Neuron (in vitro differentiated cells): Measurements from ENCODE around the gene SMU1.
A peak's percentile ranks its signal among the peaks of the same experiment; 100 is the strongest.

Experiments used
- H2AFZ ChIP-seq: one replicate; pipeline ENCODE4 v1.6.1; 2013; ENCODE audit warnings: low read depth, mild to moderate bottlenecking, inconsistent platforms, low read length, moderate library complexity
- H3K27me3 ChIP-seq: one replicate; pipeline ENCODE4 v1.6.1; 2013; ENCODE audit warnings: low read length; ENCODE audit not compliant: insufficient read depth
- H3K36me3 ChIP-seq: one replicate; pipeline ENCODE4 v1.6.1; 2013; ENCODE audit warnings: low read length; ENCODE audit not compliant: insufficient read depth
- H3K4me1 ChIP-seq: one replicate; pipeline ENCODE4 v1.6.1; 2013; ENCODE audit warnings: low read length; ENCODE audit not compliant: insufficient read depth
- H3K4me3 ChIP-seq: 2 replicates; pipeline ENCODE4 v1.5.1; 2013; ENCODE audit warnings: mild to moderate bottlenecking, low read length, moderate library complexity
- H3K9me3 ChIP-seq: one replicate; pipeline ENCODE4 v1.6.1; 2013; ENCODE audit warnings: low read length

SMU1 gene

GRCh38 chr9:33051144-33051543 is 25.3 kb downstream of the SMU1 start:
- H3K36me3 ChIP-seq, result peaks cover 65% of the 10 kb centered on the region
- no peaks in the 10 kb centered on the region for H3K4me1 ChIP-seq
- H3K9me3 ChIP-seq, result no peaks in the 10 kb centered on the region
- no peak overlapping the region for H3K4me3 ChIP-seq
- no peak overlapping the region for H2AFZ ChIP-seq
- H3K27me3 ChIP-seq, result no peaks in the 10 kb centered on the region

GRCh38 chr9:33049680-33050361 is 26.7 kb downstream of the SMU1 start:
- H3K4me3 ChIP-seq, result no peak overlapping the region
- peaks cover 62% of the 10 kb centered on the region for H3K36me3 ChIP-seq
- H3K4me1 ChIP-seq, result no peaks in the 10 kb centered on the region
- no peak overlapping the region for H2AFZ ChIP-seq
- H3K9me3 ChIP-seq, result no peaks in the 10 kb centered on the region
- H3K27me3 ChIP-seq, result no peaks in the 10 kb centered on the region

GRCh38 chr9:33048054-33048465 is 28.4 kb downstream of the SMU1 start:
- Histone ChIP-seq H3K9me3 (no peaks in the 10 kb centered on the region), H3K4me1 (no peaks in the 10 kb centered on the region), H3K36me3 (peaks cover 61% of the 10 kb centered on the region), H3K4me3 (no peak overlapping the region), H3K27me3 (no peaks in the 10 kb centered on the region), H2AFZ (no peak overlapping the region)

- no peak overlapping the region for H2AFZ ChIP-seq
- peaks cover 46% of the 10 kb centered on the region for H3K36me3 ChIP-seq
- H3K4me3 ChIP-seq, result no peak overlapping the region
- no peaks in the 10 kb centered on the region for H3K4me1 ChIP-seq
- H3K27me3 ChIP-seq, result no peaks in the 10 kb centered on the region
- no peaks in the 10 kb centered on the region for H3K9me3 ChIP-seq
Measured at GRCh38 chr9:33046061-33046460, 30.4 kb downstream of the SMU1 start.

GRCh38 chr9:33044677-33045282 is 31.7 kb downstream of the SMU1 start:
- no peaks in the 10 kb centered on the region for H3K4me1 ChIP-seq
- H3K9me3 ChIP-seq, result no peaks in the 10 kb centered on the region
- peaks cover 53% of the 10 kb centered on the region for H3K36me3 ChIP-seq
- no peak overlapping the region for H2AFZ ChIP-seq
- no peak overlapping the region for H3K4me3 ChIP-seq
- H3K27me3 ChIP-seq, result no peaks in the 10 kb centered on the region

GRCh38 chr9:33044162-33044673 is 32.3 kb downstream of the SMU1 start:
- Histone ChIP-seq H2AFZ (no peak overlapping the region), H3K36me3 (peaks cover 55% of the 10 kb centered on the region), H3K27me3 (no peaks in the 10 kb centered on the region), H3K4me1 (no peaks in the 10 kb centered on the region), H3K4me3 (peak overlapping the region; percentile 6), H3K9me3 (no peaks in the 10 kb centered on the region)

GRCh38 chr9:33043671-33044070 is 32.8 kb downstream of the SMU1 start:
- H3K9me3 ChIP-seq, result no peaks in the 10 kb centered on the region
- no peak overlapping the region for H2AFZ ChIP-seq
- no peaks in the 10 kb centered on the region for H3K4me1 ChIP-seq
- H3K36me3 ChIP-seq, result peaks cover 56% of the 10 kb centered on the region
- H3K27me3 ChIP-seq, result no peaks in the 10 kb centered on the region
- H3K4me3 ChIP-seq, result no peak overlapping the region

GRCh38 chr9:33042473-33042872 is 34.0 kb downstream of the SMU1 start:
- Histone ChIP-seq H3K36me3 (peaks cover 60% of the 10 kb centered on the region), H3K9me3 (no peaks in the 10 kb centered on the region), H3K27me3 (no peaks in the 10 kb centered on the region), H3K4me3 (no peak overlapping the region), H3K4me1 (no peaks in the 10 kb centered on the region), H2AFZ (no peak overlapping the region)

- peaks cover 64% of the 10 kb centered on the region for H3K36me3 ChIP-seq
- H3K27me3 ChIP-seq, result no peaks in the 10 kb centered on the region
- no peak overlapping the region for H2AFZ ChIP-seq
- no peaks in the 10 kb centered on the region for H3K4me1 ChIP-seq
- no peaks in the 10 kb centered on the region for H3K9me3 ChIP-seq
- H3K4me3 ChIP-seq, result no peak overlapping the region
Measured at GRCh38 chr9:33041432-33042188, 34.9 kb downstream of the SMU1 start.

GRCh38 chr9:33040792-33041431 is 35.6 kb downstream of the SMU1 start:
- Histone ChIP-seq H2AFZ (no peak overlapping the region), H3K4me3 (no peak overlapping the region), H3K27me3 (no peaks in the 10 kb centered on the region), H3K9me3 (no peaks in the 10 kb centered on the region), H3K36me3 (peaks cover 66% of the 10 kb centered on the region), H3K4me1 (no peaks in the 10 kb centered on the region)

- H3K27me3 ChIP-seq, result no peaks in the 10 kb centered on the region
- peaks cover 94% of the 10 kb centered on the region for H3K36me3 ChIP-seq
- no peak overlapping the region for H3K4me3 ChIP-seq
- peaks cover 10% of the 10 kb centered on the region for H3K4me1 ChIP-seq
- H3K9me3 ChIP-seq, result no peaks in the 10 kb centered on the region
- no peak overlapping the region for H2AFZ ChIP-seq
Measured at GRCh38 chr9:33032865-33033264, 43.6 kb downstream of the SMU1 start.

GRCh38 chr9:33032292-33032691 is 44.2 kb downstream of the SMU1 start:
- Histone ChIP-seq H3K4me3 (no peak overlapping the region), H3K36me3 (peaks cover 94% of the 10 kb centered on the region), H3K9me3 (no peaks in the 10 kb centered on the region), H3K4me1 (peaks cover 16% of the 10 kb centered on the region), H2AFZ (no peak overlapping the region), H3K27me3 (no peaks in the 10 kb centered on the region)

- no peak overlapping the region for H2AFZ ChIP-seq
- no peak overlapping the region for H3K4me3 ChIP-seq
- H3K36me3 ChIP-seq, result peaks cover 87% of the 10 kb centered on the region
- H3K27me3 ChIP-seq, result no peaks in the 10 kb centered on the region
- peaks cover 26% of the 10 kb centered on the region for H3K4me1 ChIP-seq
- no peaks in the 10 kb centered on the region for H3K9me3 ChIP-seq
Measured at GRCh38 chr9:33030285-33030684, 46.2 kb downstream of the SMU1 start.
